ENCODE results near the gene CLEC2B. TPM values are rescaled to one million over a fixed set of nuclear protein-coding genes. Genes with fewer than 3 reads are reported as not detected.

Gene CLEC2B
- total RNA-seq, 1 donor from 2014 or later, result not detected

GRCh38 chr12:9829982-9830381 lies 39.2 kb downstream of the CLEC2B start:
- Mint-ChIP-seq H3K4me1 (ENCODE audit: unreplicated experiment) (no peaks in the 10 kb centered on the region), H3K9me3 (ENCODE audit: unreplicated experiment) (no peaks in the 10 kb centered on the region), H3K4me3 (ENCODE audit: unreplicated experiment) (no peak overlapping the region), H3K27me3 (ENCODE audit: unreplicated experiment) (no peaks in the 10 kb centered on the region), H3K27ac (ENCODE audit: unreplicated experiment) (no peak overlapping the region), H3K36me3 (ENCODE audit: low read depth, unreplicated experiment) (no peaks in the 10 kb centered on the region)
- no peak for TF ChIP-seq CTCF (IDR thresholded peaks at IDR 0.05; ENCODE audit: unreplicated experiment)
- DNase-seq (ENCODE audit: low spot score), result no peak

- H3K27ac Mint-ChIP-seq (ENCODE audit: unreplicated experiment), result no peak overlapping the region
- no peak for TF ChIP-seq CTCF (IDR thresholded peaks at IDR 0.05; ENCODE audit: unreplicated experiment)
- no peak overlapping the region for H3K4me3 Mint-ChIP-seq (ENCODE audit: unreplicated experiment)
- H3K36me3 Mint-ChIP-seq (ENCODE audit: low read depth, unreplicated experiment), result no peaks in the 10 kb centered on the region
- H3K9me3 Mint-ChIP-seq (ENCODE audit: unreplicated experiment), result no peaks in the 10 kb centered on the region
- DNase-seq (ENCODE audit: low spot score), result no peak
- no peaks in the 10 kb centered on the region for H3K27me3 Mint-ChIP-seq (ENCODE audit: unreplicated experiment)
- H3K4me1 Mint-ChIP-seq (ENCODE audit: unreplicated experiment), result no peaks in the 10 kb centered on the region
Observed at GRCh38 chr12:9829483-9829882, 39.7 kb downstream of the CLEC2B start.

- no peak for DNase-seq (ENCODE audit: low spot score)
- Mint-ChIP-seq H3K4me1 (ENCODE audit: unreplicated experiment) (no peaks in the 10 kb centered on the region), H3K36me3 (ENCODE audit: low read depth, unreplicated experiment) (no peaks in the 10 kb centered on the region), H3K9me3 (ENCODE audit: unreplicated experiment) (no peaks in the 10 kb centered on the region), H3K4me3 (ENCODE audit: unreplicated experiment) (no peak within 1 kb of the TSS), H3K27me3 (ENCODE audit: unreplicated experiment) (peaks cover 4% of the 10 kb centered on the region), H3K27ac (ENCODE audit: unreplicated experiment) (no peak within 1 kb of the TSS)
- no peak for TF ChIP-seq CTCF (IDR thresholded peaks at IDR 0.05; ENCODE audit: unreplicated experiment)
Observed at GRCh38 chr12:9827209-9827888, 41.8 kb downstream of the CLEC2B start, which contains the start of gene KLRF1. Gene KLRF1, plus strand, starts transcription at chr12:9827481. Its CDS starts 64 bp downstream, at chr12:9827545.

- Mint-ChIP-seq H3K27ac (ENCODE audit: unreplicated experiment) (no peak overlapping the region), H3K4me1 (ENCODE audit: unreplicated experiment) (peaks cover 3% of the 10 kb centered on the region), H3K36me3 (ENCODE audit: low read depth, unreplicated experiment) (no peaks in the 10 kb centered on the region), H3K4me3 (ENCODE audit: unreplicated experiment) (no peak overlapping the region), H3K9me3 (ENCODE audit: unreplicated experiment) (no peaks in the 10 kb centered on the region), H3K27me3 (ENCODE audit: unreplicated experiment) (peaks cover 4% of the 10 kb centered on the region)
- no peak for TF ChIP-seq CTCF (IDR thresholded peaks at IDR 0.05; ENCODE audit: unreplicated experiment)
- DNase-seq (ENCODE audit: low spot score), result no peak
Observed at GRCh38 chr12:9820281-9820930, 48.7 kb downstream of the CLEC2B start.
